Adrenal gland (tissue), 12 donors: ENCODE data around the gene CELF3. TPM values are rescaled to one million over a fixed set of nuclear protein-coding genes. Genes with fewer than 3 reads are reported as not detected.
"Not testable (repeated sequence)": the region's sequence is repeated elsewhere in the genome, so short reads cannot be mapped to it uniquely, and the experiment has no call there.

Experiments
- DNase-seq, 7 donors: peaks; one replicate each; pipeline ENCODE4 v3.0.0-alpha.2; 2019 to 2020
- H3K27ac ChIP-seq, 5 donors: fragments of 200-600 bp; sonication (generic) in 4 of 5; 1 replicate in 3 of 5; 2 replicates in 2 of 5; pipeline versions ENCODE4 v1.5.1 to v1.8.0; 2016 to 2020; ENCODE audit warnings: mild to moderate bottlenecking in 1 of 5
- H3K27me3 ChIP-seq: fragments of 200-600 bp; 2 replicates; pipeline ENCODE4 v1.8.0; 2021
- H3K36me3 ChIP-seq, 2 donors: fragments of 200-600 bp; replicated peaks in 1 of 2; 1 replicate in 1 of 2; 2 replicates in 1 of 2; pipeline versions ENCODE4 v1.5.1 to v1.8.0; 2018 to 2022
- H3K4me1 ChIP-seq, 2 donors: fragments of 200-600 bp; replicated peaks in 1 of 2; 1 replicate in 1 of 2; 2 replicates in 1 of 2; pipeline versions ENCODE4 v1.5.1 to v1.8.0; 2018 to 2021
- H3K4me3 ChIP-seq, 4 donors: fragments of 200-600 bp; sonication (generic) in 3 of 4; one replicate each; pipeline ENCODE4 v1.5.1; 2016 to 2018
- H3K9me3 ChIP-seq, 3 donors: fragments of 200-600 bp; sonication (generic) in 1 of 3; replicated peaks in 1 of 3; 1 replicate in 2 of 3; 2 replicates in 1 of 3; pipeline versions ENCODE4 v1.5.1 to v1.8.0; 2016 to 2021
- CTCF ChIP-seq, 6 experiments: fragments of 450-650 bp in 4 of 6; fragments of 200-600 bp in 2 of 6; sonication (generic) in 1 of 6; IDR thresholded peaks; 1 replicate in 5 of 6; 2 replicates in 1 of 6; pipeline versions ENCODE4 v1.5.1 to v1.8.0; 2016 to 2021; ENCODE audit warnings: antibody characterized with exemption in 6 of 6, mild to moderate bottlenecking in 2 of 6, moderate library complexity in 1 of 6
- POLR2A ChIP-seq, 2 donors: fragments of 450-650 bp; IDR thresholded peaks; one replicate each; pipeline ENCODE4 v1.6.1; 2017; ENCODE audit warnings: antibody characterized with exemption in 2 of 2, mild to moderate bottlenecking in 2 of 2, moderate library complexity in 1 of 2
- WGBS, 4 donors: extraction: QIAGEN DNeasy Blood & Tissue Kit in 2 of 4; methylation state at CpG; one replicate each; pipeline versions ENCODE4 v1.1.5 to v1.1.7; 2013 to 2017; 5-methylcytosine and 5-hydroxymethylcytosine counted together
- intact Hi-C, 2 donors: fragments of 100-400 bp; cut with DNase I; formaldehyde crosslinking; loops; one replicate each; pipeline versions ENCODE4 v1.14.1 to v1.15.0; 2022 to 2023
- polyA plus RNA-seq, 3 donors: library from polyadenylated mRNA; stranded (reverse); fragments of 200-250 nt in 2 of 3; fragments of 350-450 nt in 1 of 3; fragmentation: Illumina TruSeq in 1 of 3; extraction: RNeasy Lipid Tissue Mini Kit (QIAGEN cat#74804) in 1 of 3; gene quantifications; one replicate each; pipeline ENCODE4 v1.2.3, GENCODE V29; 2013 to 2014
- total RNA-seq, 9 donors: library from RNA; depleted of rRNA in 4 of 9; stranded (reverse); fragments of >200 nt in 4 of 9; fragments of 120-200 nt in 1 of 9; fragmentation: NEBNext Ultra II Directional in 1 of 9; extraction: Animal tissue kit (Norgen Biotek cat#: 25700) in 1 of 9; gene quantifications; one replicate each; pipeline versions ENCODE4 v1.1.0 to v1.2.4, GENCODE V29; 2013 to 2023
- donor health status: healthy with polysubstance abuse.
- donor health status: Bipolar disorder and iron deficiency.
- donor health status: DM: yes; HTN: yes; CAD: no.
- donor health status: DM: no; HTN: no; CAD: no.
- donor health status: DM: no; HTN: no; CAD: no.
- donor health status: DM: yes; HTN: yes; CAD: no.

Gene CELF3
- total and polyA plus RNA-seq, 12 donors = 0.10 to 128 (median 7.7) TPM; not detected in 3

- Histone ChIP-seq H3K4me1 (no peaks in the 10 kb centered on the region), H3K36me3 (peaks cover 0 to 8% of the 10 kb centered on the region in 2 donors), H3K4me3 (no peak overlapping the region), H3K27me3 (no peaks in the 10 kb centered on the region), H3K9me3 (no peaks in the 10 kb centered on the region), H3K27ac (no peak overlapping the region)
- TF ChIP-seq POLR2A (IDR thresholded peaks at IDR 0.05) = no peak
- TF ChIP-seq CTCF (IDR thresholded peaks at IDR 0.05) = no peak
- 79 to 90% (median 87%) methylated on average over 1 of the region's 1 CpG for WGBS, 4 donors
- no peak for DNase-seq
- intact Hi-C loops = no loop called here
Observed at GRCh38 chr1:151673407-151673806, 43.2 kb downstream of the CELF3 start.

GRCh38 chr1:151670036-151670675 lies 46.4 kb downstream of the CELF3 start:
- H3K27ac ChIP-seq, H3K9me3 ChIP-seq, H3K36me3 ChIP-seq, DNase-seq, H3K4me1 ChIP-seq, H3K4me3 ChIP-seq, intact Hi-C loops, H3K27me3 ChIP-seq: not testable (repeated sequence)
- WGBS, 4 donors = 88 to 95% (median 92%) methylated on average over 2 of the region's 2 CpGs

- Histone ChIP-seq H3K4me3 (no peak overlapping the region), H3K27me3 (no peaks in the 10 kb centered on the region), H3K9me3 (no peaks in the 10 kb centered on the region), H3K36me3 (peaks cover 0 to 5% of the 10 kb centered on the region in 2 donors), H3K27ac (no peak overlapping the region), H3K4me1 (no peaks in the 10 kb centered on the region)
- intact Hi-C loops = no loop called here
- TF ChIP-seq POLR2A (IDR thresholded peaks at IDR 0.05) = no peak
- TF ChIP-seq CTCF (IDR thresholded peaks at IDR 0.05) = no peak
- DNase-seq = no peak
- WGBS, 4 donors = 88 to 94% (median 91%) methylated on average over 3 of the region's 3 CpGs
Observed at GRCh38 chr1:151668090-151668489, 48.5 kb downstream of the CELF3 start.

- peaks cover 0 to 20% of the 10 kb centered on the region in 2 donors for H3K36me3 ChIP-seq
- intact Hi-C loops = no loop called here
- no peak overlapping the region for H3K27ac ChIP-seq
- H3K4me3 ChIP-seq = no peak overlapping the region
- 52 to 65% (median 63%) methylated on average over 6 of the region's 6 CpGs for WGBS, 4 donors
- DNase-seq = no peak
- H3K4me1 ChIP-seq = peaks cover 0 to 12% of the 10 kb centered on the region in 2 donors
- no peaks in the 10 kb centered on the region for H3K9me3 ChIP-seq
- TF ChIP-seq CTCF (IDR thresholded peaks at IDR 0.05) = no peak
- no peak for TF ChIP-seq POLR2A (IDR thresholded peaks at IDR 0.05)
- H3K27me3 ChIP-seq = no peaks in the 10 kb centered on the region
Observed at GRCh38 chr1:151661751-151662150, 54.9 kb downstream of the CELF3 start.

- Histone ChIP-seq H3K9me3 (no peaks in the 10 kb centered on the region), H3K27me3 (no peaks in the 10 kb centered on the region), H3K4me3 (no peak overlapping the region), H3K36me3 (peaks cover 0 to 15% of the 10 kb centered on the region in 2 donors), H3K27ac (no peak overlapping the region), H3K4me1 (peaks cover 3 to 17% of the 10 kb centered on the region in 2 donors)
- TF ChIP-seq POLR2A (IDR thresholded peaks at IDR 0.05) = no peak
- TF ChIP-seq CTCF (IDR thresholded peaks at IDR 0.05) = no peak
- no peak for DNase-seq
- intact Hi-C loops = no loop called here
- 59 to 84% (median 73%) methylated on average over 3 of the region's 3 CpGs for WGBS, 4 donors
Observed at GRCh38 chr1:151655371-151655770, 61.2 kb downstream of the CELF3 start.
